Measurements from ENCODE around the gene ALMS1.
"Not testable (repeated sequence)": the region's sequence is repeated elsewhere in the genome, so short reads cannot be mapped to it uniquely, and the experiment has no call there.

DNA sequence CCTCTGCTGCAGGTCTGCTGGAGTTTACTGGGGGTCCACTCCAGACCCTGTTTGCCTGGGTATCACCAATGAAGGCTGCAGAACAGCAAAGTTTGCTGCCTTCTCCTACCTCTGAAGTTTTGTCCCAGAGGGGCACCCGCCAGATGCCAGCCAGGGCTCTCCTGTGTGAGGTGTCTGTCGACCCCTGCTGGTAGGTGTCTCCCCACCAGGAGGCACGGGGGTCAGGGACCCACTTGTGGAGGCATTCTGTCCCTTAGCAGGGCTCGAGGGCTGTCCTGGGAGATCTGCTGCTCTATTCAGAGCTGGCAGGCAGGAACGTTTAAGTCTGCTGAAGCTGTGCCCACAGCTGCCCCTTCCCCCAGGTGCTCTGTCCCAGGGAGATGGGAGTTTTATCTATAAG, 124.8 kb downstream of the ALMS1 start:
- not testable (repeated sequence) for TF ChIP-seq CTCF, POLR2A (IDR thresholded peaks at IDR 0.05)
